Measurements from ENCODE around the gene NME9. TPM values are rescaled to one million over a fixed set of nuclear protein-coding genes. Genes with fewer than 3 reads are reported as not detected.

Gene NME9
- total RNA-seq, 1 experiment from 2014 or later = not detected

GRCh38 chr3:138331143-138331894 is 1.7 kb upstream of the NME9 start:
- POLR2A ChIA-PET = no interaction called here
- DNase-seq (ENCODE audit: low read depth, low spot score) (no peak), ATAC-seq (no peak)
- no TSS peak for BruUV-seq (replicated peaks)
- H3K36me3 ChIP-seq (ENCODE audit: control insufficient read depth, insufficient read depth, low read length) = no peaks in the 10 kb centered on the region
- CTCF ChIA-PET = interaction anchor here (0.6 to 1.0 kb wide), 3 partner anchors 15 to 592 kb away, joined by 3 to 20 read pairs (median 6); no protein-coding TSS in a partner anchor
- no peak overlapping the region for H3K4me3 ChIP-seq (ENCODE audit: low read depth in 2 of 2, low read length in 2 of 2)
- H3K4me1 ChIP-seq (ENCODE audit: control insufficient read depth, insufficient read depth, low read length) = peaks cover 7% of the 10 kb centered on the region; the same call in 1 of the 2 replicates
- in situ Hi-C loops (cut with HindIII; ENCODE audit: low pct_unique_long_range_greater_than_20kb, low sequenced_read_pairs) (no loop called here), intact Hi-C loops (cut with micrococcal nuclease; ENCODE audit: unreplicated experiment) (loop anchor here (10.0 kb wide), 1 partner anchor 73 kb away; no protein-coding TSS in a partner anchor)
- TF ChIP-seq SIN3A (IDR thresholded peaks at IDR 0.05; ENCODE audit: borderline replicate concordance, insufficient read depth, low read depth, low read length) = no peak
- TF ChIP-seq CTCF (IDR thresholded peaks at IDR 0.05) = peak; percentile 46
- H3K27me3 ChIP-seq (ENCODE audit: control insufficient read depth, insufficient read depth, low read length) = peaks cover 24% of the 10 kb centered on the region
- no peak overlapping the region for H3K27ac ChIP-seq (ENCODE audit: low read length)
- no peaks in the 10 kb centered on the region for H3K9me3 ChIP-seq (ENCODE audit: control insufficient read depth, insufficient read depth, low read depth, low read length)

GRCh38 chr3:138329984-138330293 is 288 bp upstream of the NME9 start:
- ChIA-PET CTCF (no interaction called here), POLR2A (no interaction called here)
- BruUV-seq (replicated peaks) = no TSS peak
- Histone ChIP-seq H3K36me3 (ENCODE audit: control insufficient read depth, insufficient read depth, low read length) (no peaks in the 10 kb centered on the region), H3K4me1 (ENCODE audit: control insufficient read depth, insufficient read depth, low read length) (peaks cover 7% of the 10 kb centered on the region; the same call in 1 of the 2 replicates), H3K4me3 (ENCODE audit: low read depth in 2 of 2, low read length in 2 of 2) (peak overlapping the region; percentile 60 to 69), H3K27me3 (ENCODE audit: control insufficient read depth, insufficient read depth, low read length) (peaks cover 24% of the 10 kb centered on the region), H3K27ac (ENCODE audit: low read length) (no peak overlapping the region), H3K9me3 (ENCODE audit: control insufficient read depth, insufficient read depth, low read depth, low read length) (no peaks in the 10 kb centered on the region)
- DNase-seq (ENCODE audit: low read depth, low spot score) (no peak), ATAC-seq (no peak)
- TF ChIP-seq REST (IDR thresholded peaks at IDR 0.05; ENCODE audit: insufficient read depth in 1 of 2, low read depth in 2 of 2, low read length in 1 of 2) (no peak), CTCF (IDR thresholded peaks at IDR 0.05) (no peak), TCF7L2 (IDR thresholded peaks at IDR 0.05; ENCODE audit: low read depth, low read length) (no peak), SIN3A (IDR thresholded peaks at IDR 0.05; ENCODE audit: borderline replicate concordance, insufficient read depth, low read depth, low read length) (no peak), POLR2AphosphoS5 (IDR thresholded peaks at IDR 0.05; ENCODE audit: low read depth, low read length) (no peak)
- intact Hi-C loops (cut with micrococcal nuclease; ENCODE audit: unreplicated experiment) = loop anchor here (5.0 to 10.0 kb wide), 2 partner anchors 75 to 148 kb away; no protein-coding TSS in a partner anchor
- in situ Hi-C loops (cut with HindIII; ENCODE audit: low pct_unique_long_range_greater_than_20kb, low sequenced_read_pairs) = no loop called here

All from Panc1 (cell line).